Nephron (organoid): ENCODE results near the gene NDRG2.

Experiments used
- H3K27ac Mint-ChIP-seq, 3 experiments: 2 replicates each; pipeline ENCODE4 v1.8.0; 2020; ENCODE audit warnings: mixed read lengths in 3 of 3, mild to moderate bottlenecking in 2 of 3, moderate library complexity in 1 of 3
- H3K27me3 Mint-ChIP-seq: 2 replicates; pipeline ENCODE4 v1.8.0; 2021; ENCODE audit warnings: low read depth, mild to moderate bottlenecking, moderate library complexity, mixed read lengths
- H3K36me3 Mint-ChIP-seq: 2 replicates; pipeline ENCODE4 v1.8.0; 2020; ENCODE audit warnings: low read depth, mixed read lengths
- H3K4me1 Mint-ChIP-seq: 2 replicates; pipeline ENCODE4 v1.8.0; 2020; ENCODE audit warnings: mixed read lengths
- H3K4me3 Mint-ChIP-seq, 3 experiments: 2 replicates each; pipeline ENCODE4 v1.8.0; 2020; ENCODE audit warnings: mild to moderate bottlenecking in 3 of 3, mixed read lengths in 3 of 3, moderate library complexity in 2 of 3
- H3K9me3 Mint-ChIP-seq: 2 replicates; pipeline ENCODE4 v1.8.0; 2020; ENCODE audit warnings: mixed read lengths
- TF ChIP-seq, protein P1 (sequence below), 3 experiments: fragments of 200-600 bp; sonication (generic); IDR thresholded peaks; one replicate each; pipeline ENCODE4 v1.5.0; 2021; ENCODE audit warnings: antibody characterized with exemption in 3 of 3; ENCODE audit not compliant: unreplicated experiment in 3 of 3

The NDRG2 gene

DNA sequence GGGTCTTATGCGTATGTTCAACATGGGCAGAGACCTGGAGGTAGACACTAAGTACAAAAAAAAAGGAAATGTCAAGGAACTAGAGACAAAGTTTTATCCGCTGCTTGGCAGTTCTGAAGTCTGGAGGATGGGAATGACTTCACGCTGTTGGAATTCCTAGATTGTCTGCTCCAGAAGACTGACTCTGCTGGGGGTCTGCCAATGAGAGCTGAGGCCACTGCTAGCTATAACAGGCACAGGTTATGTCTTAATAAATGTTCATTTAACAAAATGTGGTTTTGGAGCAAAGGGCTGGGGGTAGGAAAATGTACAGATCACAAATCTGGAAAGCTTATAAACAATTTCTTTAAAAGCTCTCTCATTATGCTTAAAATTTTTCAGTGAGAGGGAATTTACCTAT, 38.6 kb upstream of the NDRG2 start:
- TF ChIP-seq, protein P1, sequence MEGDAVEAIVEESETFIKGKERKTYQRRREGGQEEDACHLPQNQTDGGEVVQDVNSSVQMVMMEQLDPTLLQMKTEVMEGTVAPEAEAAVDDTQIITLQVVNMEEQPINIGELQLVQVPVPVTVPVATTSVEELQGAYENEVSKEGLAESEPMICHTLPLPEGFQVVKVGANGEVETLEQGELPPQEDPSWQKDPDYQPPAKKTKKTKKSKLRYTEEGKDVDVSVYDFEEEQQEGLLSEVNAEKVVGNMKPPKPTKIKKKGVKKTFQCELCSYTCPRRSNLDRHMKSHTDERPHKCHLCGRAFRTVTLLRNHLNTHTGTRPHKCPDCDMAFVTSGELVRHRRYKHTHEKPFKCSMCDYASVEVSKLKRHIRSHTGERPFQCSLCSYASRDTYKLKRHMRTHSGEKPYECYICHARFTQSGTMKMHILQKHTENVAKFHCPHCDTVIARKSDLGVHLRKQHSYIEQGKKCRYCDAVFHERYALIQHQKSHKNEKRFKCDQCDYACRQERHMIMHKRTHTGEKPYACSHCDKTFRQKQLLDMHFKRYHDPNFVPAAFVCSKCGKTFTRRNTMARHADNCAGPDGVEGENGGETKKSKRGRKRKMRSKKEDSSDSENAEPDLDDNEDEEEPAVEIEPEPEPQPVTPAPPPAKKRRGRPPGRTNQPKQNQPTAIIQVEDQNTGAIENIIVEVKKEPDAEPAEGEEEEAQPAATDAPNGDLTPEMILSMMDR (IDR thresholded peaks at IDR 0.05; ENCODE audit: unreplicated experiment in 3 of 3): no peak
- Mint-ChIP-seq H3K36me3 (no peaks in the 10 kb centered on the region), H3K4me3 (peak overlapping the region in 2 of 3 experiments; percentile 33 to 48), H3K9me3 (no peaks in the 10 kb centered on the region), H3K27me3 (peaks cover 4% of the 10 kb centered on the region), H3K27ac (peak overlapping the region; percentile 76 to 80 (median 79)), H3K4me1 (peaks cover 30% of the 10 kb centered on the region)

DNA sequence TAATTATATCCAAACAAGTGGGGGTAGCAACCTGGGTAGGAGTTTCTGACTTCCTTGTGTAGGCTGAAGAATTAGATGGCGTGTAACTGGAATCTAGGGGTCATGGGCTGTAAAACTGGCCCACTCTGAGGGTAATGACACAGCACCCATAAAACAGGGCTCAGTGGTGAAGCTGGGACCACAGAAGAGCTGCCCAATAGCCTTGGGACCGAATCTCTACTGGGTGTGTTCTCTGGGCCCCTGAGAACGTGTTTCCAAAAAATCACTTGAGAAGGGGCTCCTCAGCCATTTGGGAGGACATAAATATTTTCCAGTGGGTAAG, 36.4 kb upstream of the NDRG2 start:
- peaks cover 31% of the 10 kb centered on the region for H3K4me1 Mint-ChIP-seq
- H3K9me3 Mint-ChIP-seq: no peaks in the 10 kb centered on the region
- H3K27ac Mint-ChIP-seq: peak overlapping the region; percentile 4 to 78 (median 54)
- no peaks in the 10 kb centered on the region for H3K36me3 Mint-ChIP-seq
- peak overlapping the region in 1 of 3 experiments; percentile 8 for H3K4me3 Mint-ChIP-seq
- TF ChIP-seq, protein P1 (IDR thresholded peaks at IDR 0.05; ENCODE audit: unreplicated experiment in 3 of 3): no peak
- peaks cover 4% of the 10 kb centered on the region for H3K27me3 Mint-ChIP-seq

DNA sequence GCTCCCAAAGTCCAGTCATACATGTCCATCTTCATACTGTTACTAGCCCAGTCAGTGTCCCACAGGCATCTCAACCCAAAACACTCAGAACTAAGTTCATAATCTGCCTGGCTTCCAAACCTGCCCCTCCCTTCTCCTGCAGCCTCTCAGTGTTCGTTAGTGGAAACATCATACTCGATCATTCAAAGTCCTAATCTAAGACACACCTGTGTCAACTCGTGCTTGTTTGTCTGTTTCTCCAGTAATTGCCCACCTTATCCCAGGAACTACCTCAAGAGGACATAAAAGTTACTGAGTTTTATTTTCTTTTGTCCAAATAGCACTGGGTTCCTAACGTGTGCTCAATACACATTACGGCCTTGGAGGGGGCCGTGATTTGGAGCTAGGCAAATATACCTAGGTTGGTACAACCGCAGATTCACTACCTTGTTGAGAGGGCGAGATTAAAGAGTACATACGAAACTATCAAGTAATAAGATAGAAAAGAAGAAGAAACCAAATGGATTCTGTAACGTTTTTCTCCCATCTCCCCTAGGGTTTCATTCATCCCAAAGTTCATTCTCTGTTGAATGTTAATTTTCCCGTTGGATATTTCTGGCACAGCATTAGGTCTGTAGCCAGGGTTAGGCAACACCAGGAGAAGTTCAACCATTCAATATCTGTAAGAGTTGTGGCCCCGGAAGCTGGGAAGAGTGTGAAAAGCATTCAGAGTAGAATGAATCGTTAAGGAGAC, 35.9 kb upstream of the NDRG2 start:
- peak overlapping the region; percentile 4 to 78 (median 54) for H3K27ac Mint-ChIP-seq
- H3K36me3 Mint-ChIP-seq: no peaks in the 10 kb centered on the region
- TF ChIP-seq, protein P1 (IDR thresholded peaks at IDR 0.05; ENCODE audit: unreplicated experiment in 3 of 3): no peak
- H3K27me3 Mint-ChIP-seq: peaks cover 4% of the 10 kb centered on the region
- no peaks in the 10 kb centered on the region for H3K9me3 Mint-ChIP-seq
- H3K4me3 Mint-ChIP-seq: peak overlapping the region in 1 of 3 experiments; percentile 8
- peaks cover 31% of the 10 kb centered on the region for H3K4me1 Mint-ChIP-seq

DNA sequence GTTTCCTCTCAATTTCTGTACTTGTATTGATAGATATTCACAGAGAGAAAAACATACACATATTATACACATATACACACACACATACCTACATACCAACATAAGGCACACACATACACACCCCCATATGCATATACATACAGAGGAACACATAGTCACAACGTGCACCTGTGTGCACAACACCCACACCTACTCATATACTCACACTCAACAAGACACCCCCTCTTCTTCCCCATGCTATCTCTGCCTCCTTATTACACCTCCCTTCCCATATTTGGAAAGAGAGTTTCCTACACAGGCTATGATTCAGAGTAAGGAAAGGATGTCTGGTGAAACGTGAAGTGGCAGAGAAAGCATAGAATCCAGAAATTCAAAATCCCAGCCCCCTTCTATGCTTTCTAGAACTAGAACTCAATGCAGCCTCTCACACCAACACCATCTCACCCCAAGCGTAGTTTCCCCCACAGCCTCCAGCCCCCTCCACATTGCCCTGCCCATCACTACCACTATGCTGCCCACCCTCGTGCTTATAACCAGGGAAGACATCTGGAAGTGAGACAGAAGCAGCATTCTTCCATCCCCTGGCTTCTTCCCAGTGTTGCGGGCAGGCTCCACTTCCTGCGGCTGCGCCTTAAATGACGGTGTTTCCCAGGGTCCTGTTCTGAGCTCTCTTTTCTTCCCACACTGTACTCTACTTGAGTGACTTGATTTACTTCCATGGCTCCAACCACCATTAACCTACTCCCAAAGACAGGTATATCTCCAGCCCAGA, 35.2 kb upstream of the NDRG2 start:
- no peaks in the 10 kb centered on the region for H3K9me3 Mint-ChIP-seq
- TF ChIP-seq, protein P1 (IDR thresholded peaks at IDR 0.05; ENCODE audit: unreplicated experiment in 3 of 3): no peak
- H3K27me3 Mint-ChIP-seq: peaks cover 4% of the 10 kb centered on the region
- H3K4me1 Mint-ChIP-seq: peaks cover 31% of the 10 kb centered on the region
- no peak overlapping the region for H3K4me3 Mint-ChIP-seq
- H3K27ac Mint-ChIP-seq: peak overlapping the region; percentile 44 to 78 (median 54)
- H3K36me3 Mint-ChIP-seq: no peaks in the 10 kb centered on the region

DNA sequence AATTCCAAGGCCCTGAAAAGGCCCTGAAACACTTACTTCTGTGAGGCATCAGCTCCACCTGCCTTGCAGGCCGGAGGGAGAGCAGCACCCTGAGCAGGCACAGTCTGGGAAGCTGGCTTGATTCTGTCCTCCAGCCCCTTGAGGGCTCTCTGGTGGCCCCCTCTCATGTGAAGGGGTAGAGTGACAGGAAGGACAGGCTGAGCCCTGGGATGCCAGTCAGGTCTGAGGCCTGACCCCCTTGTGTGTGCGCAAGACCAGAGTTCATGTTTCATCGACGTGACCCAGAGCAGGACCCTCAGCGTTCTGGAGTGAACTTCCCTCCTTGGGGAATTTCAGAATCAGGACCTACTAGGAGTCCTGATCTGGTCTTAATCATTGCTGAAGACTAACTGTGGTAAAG, 34.0 kb upstream of the NDRG2 start:
- no peak overlapping the region for H3K4me3 Mint-ChIP-seq
- H3K27ac Mint-ChIP-seq: peak overlapping the region; percentile 58 to 88 (median 84)
- TF ChIP-seq, protein P1 (IDR thresholded peaks at IDR 0.05; ENCODE audit: unreplicated experiment in 3 of 3): no peak
- H3K27me3 Mint-ChIP-seq: peaks cover 4% of the 10 kb centered on the region
- H3K4me1 Mint-ChIP-seq: peaks cover 34% of the 10 kb centered on the region
- no peaks in the 10 kb centered on the region for H3K9me3 Mint-ChIP-seq
- H3K36me3 Mint-ChIP-seq: no peaks in the 10 kb centered on the region
